Testis (tissue), 3 donors: ENCODE data around the gene MFSD11. TPM values are rescaled to one million over a fixed set of nuclear protein-coding genes. Genes with fewer than 3 reads are reported as not detected.

Source experiments
- DNase-seq: peaks from one replicate; pipeline ENCODE4 v3.0.0-alpha.2; 2019
- H3K27ac ChIP-seq, 2 donors: fragments of 200-600 bp; sonication (generic); one replicate each; pipeline ENCODE4 v1.5.1; 2019
- H3K27me3 ChIP-seq: fragments of 200-600 bp; sonication (generic); one replicate; pipeline ENCODE4 v1.5.1; 2019
- H3K36me3 ChIP-seq: fragments of 200-600 bp; sonication (generic); one replicate; pipeline ENCODE4 v1.5.1; 2017; ENCODE audit warnings: low read depth; ENCODE audit errors: missing control alignments
- H3K4me1 ChIP-seq: fragments of 200-600 bp; sonication (generic); one replicate; pipeline ENCODE4 v1.5.1; 2019
- H3K4me3 ChIP-seq, 2 donors: fragments of 200-600 bp; sonication (generic); one replicate each; pipeline ENCODE4 v1.5.1; 2017 to 2019
- H3K9me3 ChIP-seq: fragments of 200-600 bp; sonication (generic); one replicate; pipeline ENCODE4 v1.5.1; 2017
- POLR2A ChIP-seq: fragments of 450-650 bp; IDR thresholded peaks from one replicate; pipeline ENCODE4 v1.6.1; 2017; ENCODE audit warnings: antibody characterized with exemption, mild to moderate bottlenecking, moderate library complexity
- WGBS, 2 donors: methylation state at CpG; one replicate each; pipeline ENCODE4 v1.1.5; 2018; 5-methylcytosine and 5-hydroxymethylcytosine counted together
- intact Hi-C: fragments of 100-400 bp; cut with DNase I; formaldehyde crosslinking; loops from one replicate; pipeline ENCODE4 v1.15.1; 2023; ENCODE audit warnings: low total_unique reads
- microRNA counts, 2 donors: library from miRNA; unstranded; fragments of <30 nt; microRNA quantifications; one replicate each; lab custom pipeline; 2016
- microRNA-seq, 2 donors: library from miRNA; unstranded; fragments of <30 nt; microRNA quantifications; one replicate each; pipeline ENCODE4, GENCODE V29; 2016; ENCODE audit warnings: borderline number of aligned reads in 2 of 2, borderline replicate concordance in 1 of 2
- polyA plus RNA-seq: library from polyadenylated mRNA; stranded (reverse); fragments of 350-450 nt; fragmentation: Illumina TruSeq; extraction: RNeasy Lipid Tissue Mini Kit (QIAGEN cat#74804); gene quantifications from one replicate; pipeline ENCODE4 v1.2.3, GENCODE V29; 2014; ENCODE audit warnings: low read depth, low replicate concordance; ENCODE audit not compliant: insufficient read depth
- small RNA-seq, 2 donors: library from RNA; depleted of rRNA; stranded (forward); fragments of <200 nt; gene quantifications; one replicate each; pipeline ENCODE3, GENCODE V24; 2016
- total RNA-seq, 2 donors: library from RNA; depleted of rRNA; stranded (reverse); fragments of >200 nt; gene quantifications; one replicate each; pipeline ENCODE4 v1.2.3, GENCODE V29; 2016
- TF ChIP-seq, protein P1 (sequence below), 3 experiments: fragments of 450-650 bp in 2 of 3; fragments of 200-600 bp in 1 of 3; sonication (generic) in 1 of 3; IDR thresholded peaks; one replicate each; pipeline ENCODE4 v1.5.1; 2016 to 2019; ENCODE audit warnings: antibody characterized with exemption in 3 of 3, mild to moderate bottlenecking in 2 of 3, moderate library complexity in 1 of 3

The MFSD11 gene
- total and polyA plus RNA-seq, 3 donors from 2014 or later, result 38.5 to 102 (median 51.7) TPM

DNA sequence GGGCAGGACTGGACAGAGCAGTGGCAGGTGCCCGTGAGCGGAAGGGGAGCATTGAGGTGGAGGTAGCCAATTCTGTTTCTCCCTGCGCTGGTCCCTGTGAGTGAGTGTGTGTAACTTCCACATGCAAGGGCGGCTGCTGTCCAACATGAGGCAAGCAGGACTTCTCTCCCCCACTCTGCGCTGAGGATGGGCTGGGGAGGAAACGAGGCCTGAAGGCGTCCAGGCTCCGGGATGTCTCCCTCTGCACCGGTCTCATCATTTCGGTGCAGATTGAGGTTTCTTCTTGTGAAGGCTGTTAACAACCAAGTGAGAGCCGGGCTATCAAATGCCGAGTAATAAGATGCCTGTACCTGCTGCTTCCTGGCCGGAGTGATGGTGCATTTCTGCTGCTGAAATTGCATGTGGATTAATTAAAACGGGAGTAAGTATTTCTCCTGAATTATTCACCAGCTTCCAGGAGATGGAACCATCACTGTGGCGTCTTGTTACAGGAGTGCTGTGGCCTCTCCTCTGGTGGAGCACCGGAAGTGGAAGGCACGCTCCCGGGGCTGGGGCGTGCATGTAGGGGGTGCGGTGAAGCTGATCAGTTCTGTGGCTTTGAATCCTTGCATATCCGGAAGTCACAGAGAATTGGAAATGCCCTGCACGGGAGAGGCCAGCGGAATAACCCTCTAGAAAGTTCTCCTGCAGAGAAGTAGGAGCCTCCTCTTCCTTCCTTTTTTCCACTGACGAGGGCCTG is 88.6 kb downstream of the MFSD11 start:
- no peak for DNase-seq
- Histone ChIP-seq H3K9me3 (no peaks in the 10 kb centered on the region), H3K4me3 (no peak overlapping the region), H3K36me3 (no peaks in the 10 kb centered on the region), H3K27me3 (no peaks in the 10 kb centered on the region), H3K27ac (no peak overlapping the region), H3K4me1 (no peaks in the 10 kb centered on the region)
- TF ChIP-seq POLR2A, result no peak
- TF ChIP-seq, protein P1, sequence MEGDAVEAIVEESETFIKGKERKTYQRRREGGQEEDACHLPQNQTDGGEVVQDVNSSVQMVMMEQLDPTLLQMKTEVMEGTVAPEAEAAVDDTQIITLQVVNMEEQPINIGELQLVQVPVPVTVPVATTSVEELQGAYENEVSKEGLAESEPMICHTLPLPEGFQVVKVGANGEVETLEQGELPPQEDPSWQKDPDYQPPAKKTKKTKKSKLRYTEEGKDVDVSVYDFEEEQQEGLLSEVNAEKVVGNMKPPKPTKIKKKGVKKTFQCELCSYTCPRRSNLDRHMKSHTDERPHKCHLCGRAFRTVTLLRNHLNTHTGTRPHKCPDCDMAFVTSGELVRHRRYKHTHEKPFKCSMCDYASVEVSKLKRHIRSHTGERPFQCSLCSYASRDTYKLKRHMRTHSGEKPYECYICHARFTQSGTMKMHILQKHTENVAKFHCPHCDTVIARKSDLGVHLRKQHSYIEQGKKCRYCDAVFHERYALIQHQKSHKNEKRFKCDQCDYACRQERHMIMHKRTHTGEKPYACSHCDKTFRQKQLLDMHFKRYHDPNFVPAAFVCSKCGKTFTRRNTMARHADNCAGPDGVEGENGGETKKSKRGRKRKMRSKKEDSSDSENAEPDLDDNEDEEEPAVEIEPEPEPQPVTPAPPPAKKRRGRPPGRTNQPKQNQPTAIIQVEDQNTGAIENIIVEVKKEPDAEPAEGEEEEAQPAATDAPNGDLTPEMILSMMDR (IDR thresholded peaks at IDR 0.05), result no peak
- intact Hi-C loops, result no loop called here
- WGBS, 2 donors, result 66 to 73% methylated on average over 21 to 24 of the region's 24 CpGs

DNA sequence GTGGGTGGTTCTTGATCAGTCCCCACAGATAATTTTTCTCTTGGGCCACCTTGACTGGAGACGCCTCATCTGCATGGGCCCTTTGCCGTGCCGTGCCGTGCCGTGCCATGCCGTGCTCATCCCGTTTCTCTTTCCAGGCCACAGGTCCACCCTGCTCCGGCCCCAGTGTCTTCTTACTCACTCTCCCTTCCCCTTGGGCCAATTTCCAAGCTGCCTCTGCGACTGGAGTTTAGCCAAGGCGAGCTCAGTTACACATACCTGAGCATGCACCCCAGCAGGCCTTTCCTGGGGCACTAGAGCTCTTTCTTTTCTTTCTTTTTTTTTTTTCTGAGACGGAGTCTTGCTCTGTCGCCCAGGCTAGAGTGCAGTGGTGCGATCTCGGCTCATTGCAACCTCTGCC is 89.8 kb downstream of the MFSD11 start:
- no peak overlapping the region for H3K27ac ChIP-seq
- H3K4me1 ChIP-seq, result no peaks in the 10 kb centered on the region
- no peaks in the 10 kb centered on the region for H3K9me3 ChIP-seq
- no peak for DNase-seq
- 91 to 93% methylated on average over 14 of the region's 14 CpGs for WGBS, 2 donors
- no peak overlapping the region for H3K4me3 ChIP-seq
- no peaks in the 10 kb centered on the region for H3K36me3 ChIP-seq
- TF ChIP-seq POLR2A, result no peak
- TF ChIP-seq, protein P1 (IDR thresholded peaks at IDR 0.05), result no peak
- intact Hi-C loops, result no loop called here
- no peaks in the 10 kb centered on the region for H3K27me3 ChIP-seq

MicroRNA genes within 50 kb of the gene (microRNA counts, 767-probe panel; counts per million panel counts)
- 0 to 152 counts per million in 2 donors for microRNA hsa-miR-636 (lab: Ali Mortazavi, UCI)

Small RNA genes lying within 50 kb of the gene (microRNA-seq; reads per million reads assigned to microRNA genes)
- 0 to 1.4 reads per million in 2 donors for gene MIR636

Small RNA genes lying within 50 kb of the gene (small RNA-seq; reads per million reads assigned to genes)
- gene AC005837.3, result 0 reads per million in 2 donors
- gene RF02271, result 0 reads per million in 2 donors
- gene RNU6-97P, result 0 reads per million in 2 donors
- gene RNY4P36, result 0 reads per million in 2 donors

Other genes starting within 250 kb of the MFSD11 start
- gene RHBDF2, start 236.7 kb upstream of the MFSD11 start, total RNA-seq, result 10 to 100 TPM; 26.3 to 30.2 TPM
- gene RHBDF2, start 236.7 kb upstream of the MFSD11 start, polyA plus RNA-seq, result 9.7 TPM
- 1 to 10 TPM; 3.4 to 7.2 TPM for gene CYGB, start 200.4 kb upstream of the MFSD11 start, total RNA-seq
- gene CYGB, start 200.4 kb upstream of the MFSD11 start, polyA plus RNA-seq, result 9.9 TPM
- gene PRCD, start 198.1 kb upstream of the MFSD11 start, total RNA-seq, result 1 to 10 TPM; 3.2 to 3.8 TPM
- 4.6 TPM for gene PRCD, start 198.1 kb upstream of the MFSD11 start, polyA plus RNA-seq
- gene ST6GALNAC2, start 152.3 kb upstream of the MFSD11 start, total RNA-seq, result 10 to 100 TPM; 29.7 to 87.5 TPM
- 107 TPM for gene ST6GALNAC2, start 152.3 kb upstream of the MFSD11 start, polyA plus RNA-seq
- 10 to 100 TPM; 20.1 to 20.6 TPM for gene ST6GALNAC1, start 94.4 kb upstream of the MFSD11 start, total RNA-seq
- 11.9 TPM for gene ST6GALNAC1, start 94.4 kb upstream of the MFSD11 start, polyA plus RNA-seq
- 100 to 1,000 TPM; 217 to 272 TPM for gene MXRA7, start 27.2 kb upstream of the MFSD11 start, total RNA-seq
- gene MXRA7, start 27.2 kb upstream of the MFSD11 start, polyA plus RNA-seq, result 253 TPM
- gene JMJD6, start 11.5 kb upstream of the MFSD11 start, total RNA-seq, result 10 to 100 TPM; 31.7 to 40.5 TPM
- gene JMJD6, start 11.5 kb upstream of the MFSD11 start, polyA plus RNA-seq, result 44.6 TPM
- gene METTL23, start 11.3 kb upstream of the MFSD11 start, total RNA-seq, result 10 to 100 TPM; 37.5 to 45.3 TPM
- gene METTL23, start 11.3 kb upstream of the MFSD11 start, polyA plus RNA-seq, result 122 TPM
- gene SRSF2, start 788 bp upstream of the MFSD11 start, total RNA-seq, result 100 to 1,000 TPM; 365 to 461 TPM
- gene SRSF2, start 788 bp upstream of the MFSD11 start, polyA plus RNA-seq, result 196 TPM
- 10 to 100 TPM in 1 of 2 donors, 1 to 10 TPM in 1; 9.0 to 10.9 TPM for gene MGAT5B, start 130.3 kb downstream of the MFSD11 start, total RNA-seq
- gene MGAT5B, start 130.3 kb downstream of the MFSD11 start, polyA plus RNA-seq, result 4.6 TPM